Tongue (tissue), 2 donors: ENCODE measurements around the gene ATP2A1. TPM values are rescaled to one million over a fixed set of nuclear protein-coding genes. Genes with fewer than 3 reads are reported as not detected.
"Not testable (repeated sequence)": the region's sequence is repeated elsewhere in the genome, so short reads cannot be mapped to it uniquely, and the experiment has no call there.

Source experiments
- DNase-seq: peaks from one replicate; pipeline ENCODE4 v3.0.0-alpha.2; 2015
- total RNA-seq: library from RNA; depleted of rRNA; stranded (reverse); fragments of >200 nt; gene quantifications from one replicate; pipeline ENCODE4 v1.2.3, GENCODE V29; 2014

Gene ATP2A1
- total RNA-seq, 1 donor from 2014 or later = 850 TPM

GRCh38 chr16:28859326-28859725 is 19.0 kb upstream of the ATP2A1 start:
- no peak for DNase-seq

- peak; percentile 40 for DNase-seq
Measured at GRCh38 chr16:28863929-28864793, 14.1 kb upstream of the ATP2A1 start.

GRCh38 chr16:28865001-28865688 is 13.1 kb upstream of the ATP2A1 start:
- no peak for DNase-seq

GRCh38 chr16:28865722-28866453 is 12.4 kb upstream of the ATP2A1 start:
- DNase-seq = no peak

GRCh38 chr16:28866454-28866804 is 11.9 kb upstream of the ATP2A1 start:
- no peak for DNase-seq

- DNase-seq = no peak
Measured at GRCh38 chr16:28867241-28867640, 11.0 kb upstream of the ATP2A1 start.

- DNase-seq = not testable (repeated sequence)
Measured at GRCh38 chr16:28867646-28868045, 10.6 kb upstream of the ATP2A1 start.

- DNase-seq = no peak
Measured at GRCh38 chr16:28869201-28869600, 9.1 kb upstream of the ATP2A1 start.

- DNase-seq = no peak
Measured at GRCh38 chr16:28872952-28873351, 5.3 kb upstream of the ATP2A1 start.

- no peak for DNase-seq
Measured at GRCh38 chr16:28873543-28874201, 4.6 kb upstream of the ATP2A1 start.

GRCh38 chr16:28874406-28874805 is 3.9 kb upstream of the ATP2A1 start:
- no peak for DNase-seq

GRCh38 chr16:28875134-28876018 is 2.9 kb upstream of the ATP2A1 start:
- DNase-seq = peak; percentile 91

- peak; percentile 28 for DNase-seq
Measured at GRCh38 chr16:28876019-28876659, 2.1 kb upstream of the ATP2A1 start.

- peak; percentile 85 for DNase-seq
Measured at GRCh38 chr16:28876973-28877654, 1.2 kb upstream of the ATP2A1 start.

GRCh38 chr16:28877655-28878000 is 660 bp upstream of the ATP2A1 start:
- DNase-seq = peak; percentile 37

- DNase-seq = no peak
Measured at GRCh38 chr16:28879261-28879840, 1.1 kb downstream of the ATP2A1 start.

GRCh38 chr16:28879841-28880588 is 1.7 kb downstream of the ATP2A1 start:
- DNase-seq = peak; percentile 94

- DNase-seq = no peak
Measured at GRCh38 chr16:28880589-28880915, 2.3 kb downstream of the ATP2A1 start.

GRCh38 chr16:28880955-28881354 is 2.7 kb downstream of the ATP2A1 start:
- no peak for DNase-seq
